Measurements from ENCODE around the gene ECSIT.

GRCh38 chr19:11530432-11530831 is 1.5 kb upstream of the ECSIT start:
- TF ChIP-seq POLR2AphosphoS5 (IDR thresholded peaks at IDR 0.05; ENCODE audit: low read depth, low read length) (no peak), POLR2A (IDR thresholded peaks at IDR 0.05; ENCODE audit: low read depth, low read length) (no peak), TAF1 (IDR thresholded peaks at IDR 0.05; ENCODE audit: low read depth, low read length) (no peak), PAX5 (IDR thresholded peaks at IDR 0.05; ENCODE audit: insufficient read depth, low read length, severe bottlenecking) (no peak), SPI1 (IDR thresholded peaks at IDR 0.05; ENCODE audit: low read depth, low read length) (no peak), POU2F2 (IDR thresholded peaks at IDR 0.05; ENCODE audit: low read depth, low read length) (no peak)
